Stimulated activated CD4-positive, alpha-beta T cell treated with anti-CD3 and anti-CD28 coated beads, Interleukin-1b, Interleukin-23, amount 100 ng/mL, for 48 hours (primary cell): ENCODE measurements around the gene MYL4.
A peak's percentile ranks its signal among the peaks of the same experiment; 100 is the strongest.
"Not testable (repeated sequence)": the region's sequence is repeated elsewhere in the genome, so short reads cannot be mapped to it uniquely, and the experiment has no call there.

Source experiments
- DNase-seq: peaks from one replicate; pipeline ENCODE4 v3.0.0-alpha.2; 2020

The MYL4 gene

DNA sequence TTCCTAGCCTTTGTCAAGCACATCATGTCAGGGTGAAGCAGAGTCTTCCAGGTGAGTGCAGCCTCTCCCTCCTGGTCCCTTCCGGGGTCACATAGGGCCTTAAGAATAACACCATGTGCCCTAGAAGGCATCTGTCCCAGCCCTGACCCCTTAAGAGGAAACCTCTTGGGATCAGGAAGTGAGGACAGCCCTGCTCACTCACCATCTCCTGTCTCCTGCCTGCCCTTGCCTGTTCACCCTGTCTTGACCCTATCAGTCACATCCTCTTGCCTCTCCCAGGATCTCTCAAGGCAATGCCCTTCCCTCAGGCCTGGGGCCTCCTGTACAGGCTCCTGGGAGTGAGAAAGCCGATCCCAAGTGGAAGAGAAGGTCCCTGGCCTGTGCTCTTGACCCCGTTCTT is 13.9 kb downstream of the MYL4 start:
- no peak for DNase-seq

DNA sequence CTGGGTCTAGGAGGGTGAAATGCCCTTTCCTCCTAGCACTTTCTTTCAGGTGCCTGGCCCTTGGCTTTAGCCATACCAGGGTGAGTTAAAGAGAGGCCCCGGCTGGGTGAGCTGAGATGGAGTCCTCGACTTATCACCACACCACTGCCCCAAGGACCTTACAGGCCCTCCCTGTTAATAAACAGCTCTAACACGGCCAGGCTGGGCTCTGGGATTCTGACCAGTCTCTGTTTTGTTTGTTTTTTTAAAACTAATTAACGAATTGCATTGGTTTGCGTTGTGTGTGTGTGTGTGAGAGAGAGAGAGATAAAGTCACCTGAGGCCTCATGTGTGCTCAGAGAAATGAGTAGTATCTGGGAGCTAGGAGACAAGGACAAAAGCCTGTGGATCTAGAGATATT is 14.3 kb downstream of the MYL4 start:
- no peak for DNase-seq

DNA sequence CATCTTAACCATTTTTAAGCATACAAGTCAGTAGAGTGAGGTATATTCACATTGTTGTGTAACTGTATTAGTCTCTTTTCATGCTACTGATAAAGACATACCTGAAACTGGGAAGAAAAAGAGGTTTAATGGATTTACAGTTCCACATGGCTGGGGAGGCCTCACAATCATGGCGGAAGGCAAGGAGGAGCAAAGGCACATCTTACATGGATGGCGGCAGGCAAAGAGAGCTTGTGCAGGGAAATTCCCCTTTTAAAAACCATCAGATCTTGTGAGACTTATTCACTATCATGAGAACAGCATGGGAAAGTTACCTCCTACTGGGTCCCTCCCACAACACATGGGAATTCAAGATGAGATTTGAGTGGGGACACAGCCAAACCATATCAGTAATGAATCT is 14.9 kb downstream of the MYL4 start:
- DNase-seq = not testable (repeated sequence)

DNA sequence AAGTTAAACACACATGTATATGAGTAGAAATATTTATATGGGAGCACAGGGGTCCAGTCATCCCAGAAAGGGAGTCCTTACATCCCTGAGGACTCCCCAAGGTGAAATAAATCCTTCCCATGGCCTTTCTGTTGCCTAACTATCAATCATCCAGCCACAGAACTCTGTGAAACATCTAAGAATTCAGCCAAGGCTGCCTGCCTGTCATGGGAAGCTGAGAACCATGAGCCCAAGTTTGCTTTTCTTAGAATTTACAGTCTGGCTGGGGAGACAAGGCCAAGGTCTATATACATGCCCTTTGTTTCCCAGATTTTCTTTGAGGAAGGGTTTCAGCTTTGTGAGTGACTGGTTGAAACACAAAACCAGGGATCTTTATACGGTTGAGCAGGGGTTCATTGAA is 15.8 kb downstream of the MYL4 start:
- DNase-seq = no peak

DNA sequence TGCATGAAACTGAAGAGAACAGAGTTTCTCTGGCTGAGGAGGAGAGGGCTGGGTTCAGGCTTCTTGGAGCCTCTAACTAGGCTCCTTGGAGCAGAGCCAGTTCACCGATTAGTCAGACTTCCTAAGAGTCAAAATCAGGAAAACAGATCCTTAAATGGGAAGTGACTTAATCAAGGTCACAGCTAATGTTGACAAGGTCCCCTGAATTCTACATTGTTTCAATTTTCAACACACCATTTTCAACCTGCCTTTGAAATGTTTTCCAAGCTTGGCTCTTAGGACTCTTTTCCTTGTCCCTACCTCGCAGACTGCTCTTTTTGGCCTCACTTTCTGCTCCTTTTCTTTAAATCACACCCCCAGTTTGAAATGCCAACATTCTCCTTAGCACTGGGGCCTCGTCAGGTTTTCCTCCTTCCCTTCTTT is 16.3 kb downstream of the MYL4 start:
- DNase-seq = no peak

DNA sequence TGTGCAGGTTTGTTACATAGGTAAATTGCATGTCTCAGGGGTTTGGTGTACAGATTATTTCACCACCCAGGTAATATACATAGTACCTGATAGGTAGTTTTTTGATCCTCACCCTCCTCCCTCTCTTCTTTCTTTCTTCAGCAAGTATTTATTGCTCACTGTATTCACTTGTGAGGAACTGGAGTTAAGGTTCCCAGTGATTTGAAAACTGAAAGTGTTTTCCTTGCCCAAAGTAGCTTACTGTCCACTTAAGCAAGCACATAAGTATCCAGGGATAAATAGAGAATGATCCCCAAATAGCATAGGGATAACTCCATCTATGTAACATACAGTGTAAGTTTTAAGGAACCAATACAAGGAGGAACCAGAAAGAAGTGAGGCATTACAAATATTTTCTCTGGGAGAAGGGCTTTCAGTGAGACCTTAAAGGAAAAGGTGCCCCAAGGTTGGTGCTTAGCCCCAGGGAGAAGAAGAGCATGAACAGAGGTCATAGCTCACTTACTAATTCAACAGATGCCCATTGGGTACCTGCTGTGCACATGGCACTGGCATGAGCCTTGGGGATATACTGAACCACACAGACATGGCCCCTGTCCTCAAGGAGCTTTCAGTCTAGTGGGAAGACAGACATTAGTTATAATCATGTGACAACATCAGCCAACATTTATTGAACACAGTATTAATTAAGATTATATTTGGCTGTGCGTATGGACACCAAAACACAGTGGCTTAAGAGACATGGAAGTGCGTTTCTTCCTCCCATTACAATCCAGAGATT is 17.0 kb downstream of the MYL4 start:
- DNase-seq = no peak

DNA sequence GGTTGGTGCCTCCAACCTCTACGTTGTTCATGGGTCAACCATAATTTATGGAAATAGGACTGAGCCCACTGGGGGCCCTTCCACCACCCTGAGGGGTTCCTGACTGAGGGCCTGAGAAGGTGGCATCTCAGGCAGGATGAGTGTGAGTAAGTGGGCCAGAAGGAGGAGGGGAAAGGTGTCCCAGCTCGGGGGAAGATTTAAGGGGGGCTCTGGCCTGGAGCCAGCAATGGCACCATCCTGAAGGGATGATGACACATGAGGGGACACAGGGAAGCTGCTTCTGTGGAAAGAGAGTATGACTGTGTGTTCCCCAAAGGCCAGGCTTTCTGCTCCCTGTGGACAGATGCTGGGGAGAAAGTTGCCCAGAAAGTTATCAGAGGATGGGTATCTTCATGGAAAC is 18.7 kb downstream of the MYL4 start:
- no peak for DNase-seq

DNA sequence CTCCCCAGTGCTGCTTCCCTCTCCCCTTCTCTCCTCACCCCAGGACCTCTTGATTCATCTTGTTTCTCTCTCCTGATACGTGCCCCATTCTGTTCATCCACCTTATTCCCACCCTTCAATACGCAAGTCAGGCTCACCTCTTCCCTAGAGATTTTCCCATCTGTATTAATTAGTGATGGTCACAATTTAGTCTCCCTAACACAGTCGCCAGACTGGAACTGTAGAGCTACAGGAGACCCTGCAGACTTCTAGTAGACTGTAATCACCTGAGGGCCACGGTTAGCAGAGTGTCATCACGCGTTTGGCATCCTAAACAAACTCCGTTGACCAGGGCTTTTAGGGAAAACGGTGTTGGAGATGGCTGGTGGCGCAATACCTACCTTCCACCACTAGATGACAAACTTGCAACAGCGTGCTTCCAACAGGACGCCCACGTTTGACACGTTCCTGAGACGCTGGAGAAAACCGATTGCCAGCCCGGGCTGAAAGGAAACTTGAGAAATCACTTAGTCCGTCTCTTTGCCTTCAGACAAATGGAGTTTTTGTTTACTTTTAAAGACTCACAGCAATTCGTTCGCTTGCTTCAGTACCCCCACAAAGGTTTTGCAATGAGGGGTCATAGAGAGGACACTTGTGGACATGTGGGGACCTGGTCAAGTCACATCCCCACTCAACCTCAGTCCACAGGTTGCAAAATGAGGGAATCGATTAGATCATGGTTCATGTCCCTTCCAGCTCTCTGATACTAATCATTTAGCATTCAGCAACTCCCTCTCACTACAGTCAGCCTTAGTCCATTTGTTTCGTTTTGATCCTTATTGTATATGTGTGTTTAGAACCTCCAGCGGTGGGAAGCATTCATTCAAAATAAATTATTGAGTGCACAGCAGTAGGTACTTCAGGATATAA is 20.6 kb downstream of the MYL4 start:
- peak; percentile 83 for DNase-seq

DNA sequence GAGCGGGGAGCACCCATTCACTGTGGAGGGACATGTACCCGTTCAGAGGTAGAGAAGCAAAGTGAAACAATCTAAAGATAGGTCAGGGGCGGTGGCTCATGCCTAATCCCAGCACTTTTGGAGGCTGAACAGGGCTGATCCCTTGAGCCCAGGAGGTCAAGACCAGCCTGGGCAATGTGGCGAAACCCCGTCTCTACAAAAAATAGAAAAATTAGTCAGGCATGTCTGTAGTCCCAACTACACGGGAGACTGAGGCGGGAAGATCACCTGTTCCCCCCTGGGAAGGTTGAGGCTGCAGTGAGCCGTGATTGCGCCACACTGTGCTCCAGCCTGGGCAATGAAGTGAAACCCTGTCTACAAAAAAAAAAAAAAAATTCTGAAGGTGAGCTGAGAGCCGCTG is 21.7 kb downstream of the MYL4 start:
- no peak for DNase-seq

DNA sequence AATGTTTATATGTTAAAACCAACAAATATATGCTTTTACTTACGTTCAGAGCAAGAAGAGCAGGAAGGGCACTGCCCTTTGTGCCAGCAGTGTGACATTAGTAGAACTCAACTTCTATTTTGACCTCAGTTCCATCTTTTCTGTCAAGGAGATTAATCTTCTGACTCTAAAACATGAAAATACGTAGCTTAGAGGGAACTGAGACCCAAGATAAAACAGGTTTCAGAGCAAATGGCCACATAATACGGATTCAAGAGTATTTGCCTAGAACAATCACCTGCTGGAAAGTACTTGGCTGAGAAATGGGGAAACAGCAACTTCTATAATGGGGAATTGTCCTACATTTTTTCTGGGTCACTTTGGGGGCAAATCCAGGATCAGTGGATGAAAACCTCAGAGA is 22.2 kb downstream of the MYL4 start:
- no peak for DNase-seq

DNA sequence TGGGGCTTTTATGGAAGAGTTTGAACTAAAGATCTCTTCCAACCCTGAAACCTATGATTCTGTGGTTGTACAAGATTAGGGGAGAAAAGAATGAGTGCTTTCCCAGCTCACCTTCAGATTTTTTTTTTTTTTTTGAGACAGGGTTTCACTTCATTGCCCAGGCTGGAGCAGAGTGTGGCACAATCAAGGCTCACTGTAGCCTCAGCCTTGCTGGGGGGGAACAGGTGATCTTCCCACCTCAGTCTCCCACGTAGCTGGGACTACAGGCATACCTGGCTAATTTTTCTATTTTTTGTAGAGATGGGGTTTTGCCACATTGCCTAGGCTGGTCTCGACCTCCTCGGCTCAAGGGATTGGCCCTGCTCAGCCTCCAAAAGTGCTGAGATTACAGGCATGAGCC is 22.7 kb downstream of the MYL4 start:
- DNase-seq = no peak

DNA sequence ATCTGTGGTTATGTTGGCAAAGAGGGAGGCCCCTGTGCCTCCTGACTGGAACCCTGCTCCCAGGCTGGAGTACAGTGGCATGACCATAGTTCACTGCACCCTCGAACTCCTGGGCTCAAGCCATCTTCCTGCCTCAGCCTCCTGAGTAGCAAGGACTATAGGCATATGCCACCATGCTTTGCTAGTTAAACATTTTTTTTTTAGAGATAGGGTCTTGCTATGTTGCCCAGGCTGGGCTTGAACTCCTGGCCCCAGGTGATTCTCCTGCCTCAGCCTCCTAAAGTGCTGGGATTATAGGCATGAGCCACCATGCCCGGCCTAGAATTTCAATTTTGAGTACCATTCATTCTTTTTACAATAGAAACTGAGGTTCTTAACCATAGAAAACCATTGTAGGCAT is 23.3 kb downstream of the MYL4 start:
- DNase-seq = no peak

DNA sequence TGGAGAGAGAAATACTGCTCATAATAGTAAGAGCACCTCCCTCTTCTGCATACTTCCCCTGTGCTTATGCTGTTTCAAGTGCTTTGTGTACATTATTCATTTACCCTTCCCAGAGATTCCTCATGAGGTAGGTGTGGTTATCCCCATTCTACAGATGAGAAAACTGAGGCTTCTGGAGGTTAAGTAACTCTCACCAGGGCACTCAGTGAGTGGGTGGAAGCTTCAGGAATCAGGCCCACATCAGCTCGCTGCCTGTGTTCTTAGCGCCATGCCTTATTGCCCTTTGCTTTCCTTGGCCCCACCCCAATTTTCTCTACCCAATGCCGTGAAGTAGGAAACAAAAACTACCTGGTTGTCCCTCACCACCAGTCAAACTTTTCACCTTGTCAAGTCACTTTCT is 26.4 kb downstream of the MYL4 start:
- no peak for DNase-seq

DNA sequence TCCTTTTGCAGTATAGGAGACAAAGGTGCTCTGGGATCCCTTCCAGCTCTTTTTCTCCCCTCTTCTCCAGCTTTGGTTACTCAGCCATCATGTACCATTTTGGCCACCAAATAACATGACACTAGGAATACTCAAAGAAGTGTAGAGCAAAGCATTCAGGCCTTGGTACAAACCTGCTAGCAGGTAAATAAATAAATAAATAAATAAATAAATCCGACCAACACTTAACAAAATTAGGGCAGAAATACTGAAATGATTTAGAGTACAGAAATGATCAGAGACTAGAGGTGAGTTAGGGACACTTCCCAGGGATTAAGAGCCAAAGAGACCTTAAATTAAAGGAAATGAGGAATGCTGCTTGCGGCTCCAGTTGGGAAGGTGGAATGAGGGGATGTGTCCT is 26.8 kb downstream of the MYL4 start:
- DNase-seq = no peak

DNA sequence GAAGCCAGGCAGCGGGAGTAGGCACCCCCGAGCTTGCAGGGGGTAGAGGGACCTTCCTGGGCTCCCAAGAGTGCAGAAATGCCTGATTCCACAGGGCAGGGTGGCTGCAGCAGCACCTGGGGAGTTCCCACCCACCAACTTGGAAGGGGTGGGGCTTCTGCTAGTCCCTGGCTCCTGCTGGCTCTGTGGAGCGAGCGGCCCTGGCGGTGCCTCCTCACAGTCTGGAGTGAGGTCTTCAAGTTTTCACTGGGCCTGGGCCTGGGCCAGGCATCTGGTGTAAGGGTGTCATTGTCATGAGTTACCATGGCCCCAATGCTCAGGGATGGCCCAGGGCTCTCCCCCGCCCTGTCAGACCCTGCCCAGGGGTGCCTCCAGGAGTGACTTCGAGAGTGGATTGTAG is 28.7 kb downstream of the MYL4 start:
- DNase-seq = no peak

DNA sequence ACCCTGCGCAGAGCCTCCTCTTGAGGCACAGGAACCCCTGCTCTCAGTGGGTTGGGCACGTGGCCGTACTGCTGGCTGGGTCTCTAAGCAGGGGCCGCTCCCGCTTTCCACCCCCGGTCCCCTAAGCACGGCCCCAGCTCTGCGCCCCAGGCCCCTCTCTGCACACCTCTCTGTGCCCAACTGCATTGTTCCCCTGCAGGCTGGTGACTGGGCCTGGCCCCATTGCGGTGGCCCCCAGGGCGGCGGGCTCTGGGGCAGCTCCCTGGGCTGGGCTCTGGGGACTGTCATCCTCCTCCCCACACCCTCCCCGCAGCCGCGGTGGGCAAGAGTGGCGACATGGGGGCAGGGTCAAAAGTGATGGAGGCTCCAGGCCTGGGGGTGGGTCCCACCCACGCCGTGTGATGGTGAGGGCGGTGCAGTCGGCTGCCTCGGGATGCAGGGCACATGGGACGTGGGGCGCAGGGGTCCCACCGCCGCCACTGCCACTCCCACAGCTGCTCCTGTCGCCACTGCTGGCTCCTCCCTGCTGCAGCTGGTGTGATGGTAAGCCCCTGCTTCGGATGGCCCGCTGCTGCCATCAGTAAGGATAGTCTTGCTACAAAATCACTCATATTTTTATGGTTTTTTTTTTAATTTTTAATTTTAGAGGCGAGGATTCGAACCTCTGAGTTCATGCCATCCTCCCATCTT is 29.3 kb downstream of the MYL4 start:
- no peak for DNase-seq

DNA sequence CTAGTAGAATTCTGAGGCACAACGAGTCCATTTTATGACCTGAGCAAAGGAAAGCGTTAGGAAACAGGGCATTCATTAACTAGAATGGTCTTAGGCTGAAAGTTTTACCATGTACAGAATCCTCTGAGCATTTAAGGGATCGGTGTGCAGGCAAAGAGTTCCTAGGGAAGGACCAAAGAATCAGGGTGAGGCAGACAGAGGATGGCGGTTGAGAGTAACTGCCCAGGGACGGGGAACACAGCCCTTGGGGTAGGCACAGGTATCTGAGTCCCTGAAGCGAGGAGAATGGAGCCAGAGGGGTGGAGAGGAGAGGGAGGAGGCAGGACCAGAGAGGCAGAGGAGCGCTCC is 30.4 kb downstream of the MYL4 start:
- no peak for DNase-seq

DNA sequence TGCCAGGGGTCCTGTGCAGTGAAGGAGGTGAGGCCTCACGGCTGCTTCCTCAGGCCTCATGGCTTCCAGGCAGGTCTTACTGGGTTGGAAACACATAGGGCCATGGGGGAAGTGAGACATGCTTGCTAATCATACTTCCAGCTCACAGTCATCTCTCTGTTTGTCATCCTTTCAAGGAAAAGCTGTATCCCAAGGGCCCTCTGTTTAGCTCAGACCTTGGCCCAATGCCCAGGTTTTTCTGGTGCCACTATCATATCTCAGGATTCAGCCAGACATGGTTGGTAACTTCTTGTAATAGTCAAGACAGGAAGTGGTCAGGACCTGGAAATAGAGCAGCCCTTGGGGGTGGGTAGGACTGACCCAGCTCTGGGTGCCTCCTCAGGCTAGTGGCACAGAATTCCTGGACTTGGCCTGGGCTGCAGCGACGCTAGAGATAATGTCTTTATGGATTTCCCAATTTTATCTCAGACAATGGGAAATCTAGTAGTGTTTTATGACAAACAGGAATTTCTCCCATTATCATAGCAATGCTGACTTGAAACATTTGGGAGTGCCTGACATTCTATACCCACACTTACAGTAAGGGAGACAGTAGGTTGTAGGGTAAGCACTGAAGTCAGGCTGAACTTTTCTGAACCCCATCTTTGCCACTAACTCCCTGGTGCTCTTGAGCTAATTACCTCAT is 31.0 kb downstream of the MYL4 start:
- no peak for DNase-seq

DNA sequence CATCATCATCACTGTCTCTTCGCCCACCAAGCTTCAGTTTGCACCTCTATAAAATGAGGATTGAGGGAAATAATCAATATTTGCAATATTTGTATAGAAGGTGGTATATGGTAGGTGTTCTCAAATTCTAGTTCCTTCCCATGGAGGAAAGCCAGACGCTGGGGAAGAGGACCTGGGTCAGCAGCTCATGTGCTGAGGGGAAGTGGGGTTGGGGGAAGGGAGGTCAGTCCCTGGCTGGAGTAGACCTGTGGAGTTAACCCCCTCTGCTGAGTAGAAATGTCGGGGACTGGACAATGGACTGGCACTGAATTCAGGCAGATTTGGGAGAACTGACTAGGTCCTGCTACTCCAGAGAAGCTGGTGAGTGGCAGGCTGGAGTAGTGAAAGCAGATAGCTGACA is 31.7 kb downstream of the MYL4 start:
- no peak for DNase-seq

DNA sequence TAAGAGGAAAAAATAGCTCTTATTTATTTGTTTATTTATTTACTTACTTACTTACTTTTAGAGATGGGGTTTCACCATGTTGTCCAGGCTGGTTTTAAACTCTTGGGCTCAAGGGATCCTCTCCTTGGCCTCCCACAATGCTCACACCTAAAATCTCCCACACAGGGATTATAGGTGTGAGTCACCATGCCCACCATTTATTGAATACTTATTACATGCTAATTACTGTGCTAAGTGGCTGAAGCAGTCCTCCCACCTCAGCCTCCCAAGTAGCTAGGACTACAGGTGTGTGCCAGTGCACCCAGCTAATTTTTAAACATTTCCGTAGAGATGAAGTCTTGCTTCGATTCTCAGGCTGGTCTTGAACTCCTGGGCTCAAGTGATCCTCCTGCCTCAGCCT is 33.5 kb downstream of the MYL4 start:
- DNase-seq = no peak

DNA sequence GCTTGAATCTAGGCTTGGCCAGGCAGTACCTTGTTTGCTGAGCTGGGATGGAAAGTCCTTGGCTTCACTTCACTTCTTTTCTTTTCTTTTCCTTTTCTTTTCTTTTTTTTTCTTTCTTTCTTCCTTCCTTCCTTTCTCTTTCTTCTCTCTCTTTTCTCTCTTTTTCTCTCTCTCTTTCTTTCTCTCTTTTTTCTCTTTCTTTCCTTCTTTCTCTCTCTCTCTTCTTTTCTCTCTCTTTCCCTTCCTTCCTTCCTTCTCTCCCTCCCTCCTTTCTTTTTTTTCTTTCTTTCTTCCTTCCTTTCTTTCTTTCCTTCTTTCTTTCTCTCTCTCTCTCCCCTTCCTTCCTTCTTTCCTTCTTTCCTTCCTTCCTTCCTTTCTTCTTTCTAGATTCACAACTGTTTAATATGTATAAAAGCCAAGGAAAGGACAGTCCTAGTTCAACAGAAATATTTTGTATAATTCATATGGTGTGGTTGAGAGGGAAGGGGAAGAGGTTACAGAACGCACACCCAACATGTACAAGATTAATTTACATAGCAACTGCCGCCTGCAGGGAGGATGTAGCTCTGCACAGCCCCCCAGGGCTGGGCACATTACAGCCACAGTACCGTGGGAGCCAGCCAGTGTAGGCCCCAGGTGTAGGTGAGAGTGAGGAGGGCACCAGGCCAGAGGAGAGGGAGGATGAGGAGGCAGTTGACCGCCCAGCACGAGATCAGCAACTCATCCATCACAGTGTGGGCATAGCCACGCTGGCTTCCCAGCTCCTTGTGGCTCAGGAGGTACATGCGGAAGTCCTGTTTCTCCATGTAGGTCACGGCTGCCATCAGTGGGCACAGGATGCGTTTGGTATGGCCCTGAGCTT is 34.8 kb downstream of the MYL4 start:
- no peak for DNase-seq

DNA sequence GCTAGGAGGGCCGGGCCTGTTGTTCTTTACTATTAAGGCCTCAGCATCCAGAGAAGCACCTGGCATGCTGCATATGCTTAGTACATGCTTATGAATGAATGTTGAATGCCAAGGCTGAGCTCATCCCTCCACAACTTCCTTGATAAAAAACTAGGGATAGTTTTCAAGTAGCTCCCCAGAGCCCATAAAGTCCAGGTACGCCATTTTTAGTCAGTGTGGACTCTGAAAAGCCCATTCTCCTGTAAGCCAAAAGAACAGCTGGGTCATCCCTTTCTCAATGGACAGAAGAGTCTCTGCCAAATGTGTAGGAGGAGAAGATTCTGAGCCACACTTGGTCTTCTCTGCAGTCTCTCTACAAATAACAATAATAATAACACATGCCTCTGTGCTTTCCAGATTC is 35.5 kb downstream of the MYL4 start:
- no peak for DNase-seq
